ENCODE measurements around the gene SPINK7.

The SPINK7 gene

GRCh38 chr5:148336704-148337435 lies 24.6 kb downstream of the SPINK7 start:
- H3K9me3 ChIP-seq (ENCODE audit: insufficient read depth, low read length, severe bottlenecking), result no peaks in the 10 kb centered on the region
- no peak for DNase-seq
- H3K27me3 ChIP-seq (ENCODE audit: insufficient read depth, low read length, poor library complexity), result no peaks in the 10 kb centered on the region
- TF ChIP-seq CTCF (IDR thresholded peaks at IDR 0.05; ENCODE audit: borderline replicate concordance, extremely low read depth, low read length, poor library complexity, severe bottlenecking) (no peak), EZH2 (IDR thresholded peaks at IDR 0.05; ENCODE audit: borderline replicate concordance, low read depth, low read length, severe bottlenecking) (no peak)
- no peaks in the 10 kb centered on the region for H3K79me2 ChIP-seq (ENCODE audit: insufficient read depth, low read length)
- no peaks in the 10 kb centered on the region for H4K20me1 ChIP-seq (ENCODE audit: insufficient read depth, low read length)
- no peaks in the 10 kb centered on the region for H3K4me1 ChIP-seq (ENCODE audit: insufficient read depth, low read length)
- no peak overlapping the region for H3K9ac ChIP-seq (ENCODE audit: low read depth, low read length)
- no peak overlapping the region for H2AFZ ChIP-seq (ENCODE audit: low read depth, low read length)
- no peak overlapping the region for H3K4me3 ChIP-seq (ENCODE audit: low read depth in 1 of 2, low read length in 2 of 2)
- ATAC-seq (ENCODE audit: insufficient read depth, low read depth), result no peak
- no peak overlapping the region for H3K27ac ChIP-seq (ENCODE audit: low read length)
- H3K36me3 ChIP-seq (ENCODE audit: insufficient read depth, low read length), result no peaks in the 10 kb centered on the region
- no peak overlapping the region for H3K4me2 ChIP-seq (ENCODE audit: insufficient read depth, low read length)

DNA sequence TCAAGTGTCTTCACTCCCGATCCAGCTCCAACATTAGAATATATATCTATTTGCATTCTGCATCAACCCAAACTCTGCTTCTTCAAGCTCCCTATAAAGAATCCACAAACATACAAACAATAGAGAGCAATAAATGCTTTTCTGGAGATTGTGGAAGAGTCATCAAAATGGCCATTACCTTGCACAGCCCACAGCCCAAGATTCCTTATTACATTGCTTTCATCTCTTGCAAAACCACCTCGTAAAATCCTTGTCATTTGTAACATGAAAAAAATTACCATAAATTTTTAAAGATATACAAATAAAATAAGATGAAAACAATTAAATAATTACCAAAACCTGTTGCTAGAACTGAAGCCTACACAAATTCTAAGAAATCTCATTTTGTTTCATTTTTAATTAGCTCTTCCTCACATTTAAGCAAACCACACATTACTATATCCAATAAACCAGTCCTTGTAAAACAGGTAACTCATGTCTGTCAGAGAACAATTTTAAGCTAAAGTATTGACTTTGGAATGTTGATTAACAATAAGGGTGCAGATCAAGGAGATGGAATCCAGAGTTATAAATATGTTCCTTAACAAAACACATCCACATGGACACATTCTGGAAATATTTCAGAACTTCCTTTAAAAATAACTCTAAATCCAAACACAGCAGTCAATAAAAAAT lies 30.3 kb downstream of the SPINK7 start:
- no peak overlapping the region for H3K27ac ChIP-seq (ENCODE audit: low read length)
- no peaks in the 10 kb centered on the region for H3K4me1 ChIP-seq (ENCODE audit: insufficient read depth, low read length)
- no peaks in the 10 kb centered on the region for H3K79me2 ChIP-seq (ENCODE audit: insufficient read depth, low read length)
- H3K9ac ChIP-seq (ENCODE audit: low read depth, low read length), result no peak overlapping the region
- H3K4me3 ChIP-seq (ENCODE audit: low read depth in 1 of 2, low read length in 2 of 2), result no peak overlapping the region
- H3K9me3 ChIP-seq (ENCODE audit: insufficient read depth, low read length, severe bottlenecking), result no peaks in the 10 kb centered on the region
- no peaks in the 10 kb centered on the region for H3K36me3 ChIP-seq (ENCODE audit: insufficient read depth, low read length)
- ATAC-seq (ENCODE audit: insufficient read depth, low read depth), result no peak
- no peaks in the 10 kb centered on the region for H4K20me1 ChIP-seq (ENCODE audit: insufficient read depth, low read length)
- H3K27me3 ChIP-seq (ENCODE audit: insufficient read depth, low read length, poor library complexity), result no peaks in the 10 kb centered on the region
- no peak overlapping the region for H3K4me2 ChIP-seq (ENCODE audit: insufficient read depth, low read length)
- no peak for DNase-seq
- TF ChIP-seq CTCF (IDR thresholded peaks at IDR 0.05; ENCODE audit: borderline replicate concordance, extremely low read depth, low read length, poor library complexity, severe bottlenecking), result no peak
- no peak for TF ChIP-seq EZH2 (IDR thresholded peaks at IDR 0.05; ENCODE audit: borderline replicate concordance, low read depth, low read length, severe bottlenecking)
- H2AFZ ChIP-seq (ENCODE audit: low read depth, low read length), result no peak overlapping the region

- Histone ChIP-seq H3K36me3 (ENCODE audit: insufficient read depth, low read length) (no peaks in the 10 kb centered on the region), H2AFZ (ENCODE audit: low read depth, low read length) (no peak overlapping the region), H4K20me1 (ENCODE audit: insufficient read depth, low read length) (no peaks in the 10 kb centered on the region), H3K9ac (ENCODE audit: low read depth, low read length) (no peak overlapping the region), H3K4me1 (ENCODE audit: insufficient read depth, low read length) (no peaks in the 10 kb centered on the region), H3K9me3 (ENCODE audit: insufficient read depth, low read length, severe bottlenecking) (no peaks in the 10 kb centered on the region), H3K27me3 (ENCODE audit: insufficient read depth, low read length, poor library complexity) (no peaks in the 10 kb centered on the region), H3K4me2 (ENCODE audit: insufficient read depth, low read length) (no peak overlapping the region), H3K27ac (ENCODE audit: low read length) (no peak overlapping the region), H3K4me3 (ENCODE audit: low read depth in 1 of 2, low read length in 2 of 2) (no peak overlapping the region), H3K79me2 (ENCODE audit: insufficient read depth, low read length) (no peaks in the 10 kb centered on the region)
- TF ChIP-seq CTCF (IDR thresholded peaks at IDR 0.05; ENCODE audit: borderline replicate concordance, extremely low read depth, low read length, poor library complexity, severe bottlenecking), result no peak
- no peak for TF ChIP-seq EZH2 (IDR thresholded peaks at IDR 0.05; ENCODE audit: borderline replicate concordance, low read depth, low read length, severe bottlenecking)
- DNase-seq (no peak), ATAC-seq (ENCODE audit: insufficient read depth, low read depth) (no peak)
Observed at GRCh38 chr5:148343046-148343407, 30.8 kb downstream of the SPINK7 start.
